HepG2 (cell line): ENCODE measurements around the gene HLF. TPM values are rescaled to one million over a fixed set of nuclear protein-coding genes. Genes with fewer than 3 reads are reported as not detected.

ENCODE experiments used
- AGO2 ChIP-seq: fragments of 200-400 bp; formaldehyde crosslinking; optimal IDR thresholded peaks from 2 replicates; pipeline ENCODE3; 2017; ENCODE audit warnings: mild to moderate bottlenecking, low read depth, low read length, moderate library complexity
- ARID2 ChIP-seq: sonication (generic); formaldehyde crosslinking; IDR thresholded peaks from 2 replicates; pipeline ENCODE4 v1.8.1; 2022; ENCODE audit warnings: mild to moderate bottlenecking, missing genetic modification reagents, borderline replicate concordance
- CENPX ChIP-seq: sonication (generic); formaldehyde crosslinking; IDR thresholded peaks from 2 replicates; pipeline ENCODE4 v1.9.0; 2021; ENCODE audit warnings: mild to moderate bottlenecking, missing genetic modification reagents, moderate library complexity
- JUND ChIP-seq: sonication (generic); formaldehyde crosslinking; IDR thresholded peaks from 2 replicates; pipeline ENCODE4 v1.8.0; 2022; ENCODE audit warnings: mild to moderate bottlenecking, missing genetic modification reagents
- KLF9 ChIP-seq: IDR thresholded peaks from 2 replicates; pipeline ENCODE4 v1.6.1; 2016; ENCODE audit warnings: low read depth
- LCORL ChIP-seq, 2 experiments: fragments of 450-650 bp in 1 of 2; sonication (generic) in 1 of 2; formaldehyde crosslinking in 1 of 2; IDR thresholded peaks; 2 replicates each; pipeline versions ENCODE4 v1.5.0 to v1.6.1; 2017 to 2020; ENCODE audit warnings: antibody characterized with exemption in 1 of 2, missing genetic modification reagents in 1 of 2
- NFRKB ChIP-seq: fragments of 450-650 bp; IDR thresholded peaks from 2 replicates; pipeline ENCODE4 v1.6.1; 2017
- PPARG ChIP-seq: conservative IDR thresholded peaks from 2 replicates; pipeline ENCODE4 v1.6.1; 2016; ENCODE audit warnings: missing biosample characterization, missing genetic modification reagents
- SSRP1 ChIP-seq: IDR thresholded peaks from 2 replicates; pipeline ENCODE4 v1.6.1; 2016; ENCODE audit warnings: control low read depth
- TBP ChIP-seq: sonication (generic); formaldehyde crosslinking; IDR thresholded peaks from 2 replicates; pipeline ENCODE4 v1.5.0; 2020; ENCODE audit warnings: missing genetic modification reagents
- ZFYVE20 ChIP-seq: sonication (generic); formaldehyde crosslinking; IDR thresholded peaks from 2 replicates; pipeline ENCODE4 v1.8.0; 2023; ENCODE audit warnings: low read depth, mild to moderate bottlenecking, moderate library complexity, missing genetic modification reagents, borderline replicate concordance
- ZNF101 ChIP-seq: sonication (generic); formaldehyde crosslinking; IDR thresholded peaks from 2 replicates; pipeline ENCODE4 v1.4.0; 2020; ENCODE audit warnings: mild to moderate bottlenecking, low read depth, missing genetic modification reagents, borderline replicate concordance
- ZNF12 ChIP-seq: sonication (generic); formaldehyde crosslinking; IDR thresholded peaks from 2 replicates; pipeline ENCODE4 v1.5.0; 2020; ENCODE audit warnings: missing genetic modification reagents
- ZNF121 ChIP-seq: sonication (generic); formaldehyde crosslinking; IDR thresholded peaks from 2 replicates; pipeline ENCODE4 v1.5.0; 2020; ENCODE audit warnings: mild to moderate bottlenecking, missing genetic modification reagents
- ZNF572 ChIP-seq: sonication (generic); formaldehyde crosslinking; IDR thresholded peaks from 2 replicates; pipeline ENCODE4 v1.5.1; 2020; ENCODE audit warnings: mild to moderate bottlenecking, missing genetic modification reagents
- ZNF605 ChIP-seq: sonication (generic); formaldehyde crosslinking; IDR thresholded peaks from 2 replicates; pipeline ENCODE4 v1.8.0; 2022; ENCODE audit warnings: mild to moderate bottlenecking, missing genetic modification reagents
- polyA plus RNA-seq, 8 experiments: library from polyadenylated mRNA; depleted of rRNA in 3 of 8; stranded (reverse) in 7 of 8; unstranded in 1 of 8; fragments of >200 nt; fragmentation: Illumina TruSeq in 4 of 8; extraction: Trizol in 4 of 8; gene quantifications; 2 replicates each; pipeline versions ENCODE4 v1.2.1 to v1.2.3, GENCODE V29; 2011 to 2016; ENCODE audit warnings: low read depth in 4 of 8, missing spikeins in 1 of 8, mixed read lengths in 1 of 8; ENCODE audit not compliant: insufficient read depth in 1 of 8
- total RNA-seq, 5 experiments: library from RNA; depleted of rRNA; stranded (reverse); fragments of >200 nt; fragmentation: Illumina TruSeq; extraction: Trizol; gene quantifications; 2 replicates each; pipeline ENCODE4 v1.2.3, GENCODE V29; 2016; ENCODE audit warnings: low read depth in 1 of 5
- TF ChIP-seq, protein P1 (sequence below): sonication (generic); formaldehyde crosslinking; IDR thresholded peaks from 2 replicates; pipeline ENCODE4 v1.8.0; 2022; ENCODE audit warnings: missing genetic modification reagents, low read depth, mild to moderate bottlenecking, borderline replicate concordance
- TF ChIP-seq, protein P2 (sequence below): sonication (generic); formaldehyde crosslinking; IDR thresholded peaks from 2 replicates; pipeline ENCODE4 v1.4.0; 2020; ENCODE audit warnings: missing genetic modification reagents, mild to moderate bottlenecking, borderline replicate concordance
- TF ChIP-seq, protein P3 (sequence below): sonication (generic); formaldehyde crosslinking; IDR thresholded peaks from 2 replicates; pipeline ENCODE4 v1.5.1; 2020; ENCODE audit warnings: mild to moderate bottlenecking, missing genetic modification reagents, moderate library complexity
- TF ChIP-seq, protein P4 (sequence below): sonication (generic); formaldehyde crosslinking; IDR thresholded peaks from 2 replicates; pipeline ENCODE4 v1.5.0; 2020; ENCODE audit warnings: mild to moderate bottlenecking, missing genetic modification reagents

Gene HLF
- total and polyA plus RNA-seq, 2 of the 13 experiments (the other 11 are each of a cell fraction or from before 2014, with no cell fraction given), result 202 to 346 TPM

DNA sequence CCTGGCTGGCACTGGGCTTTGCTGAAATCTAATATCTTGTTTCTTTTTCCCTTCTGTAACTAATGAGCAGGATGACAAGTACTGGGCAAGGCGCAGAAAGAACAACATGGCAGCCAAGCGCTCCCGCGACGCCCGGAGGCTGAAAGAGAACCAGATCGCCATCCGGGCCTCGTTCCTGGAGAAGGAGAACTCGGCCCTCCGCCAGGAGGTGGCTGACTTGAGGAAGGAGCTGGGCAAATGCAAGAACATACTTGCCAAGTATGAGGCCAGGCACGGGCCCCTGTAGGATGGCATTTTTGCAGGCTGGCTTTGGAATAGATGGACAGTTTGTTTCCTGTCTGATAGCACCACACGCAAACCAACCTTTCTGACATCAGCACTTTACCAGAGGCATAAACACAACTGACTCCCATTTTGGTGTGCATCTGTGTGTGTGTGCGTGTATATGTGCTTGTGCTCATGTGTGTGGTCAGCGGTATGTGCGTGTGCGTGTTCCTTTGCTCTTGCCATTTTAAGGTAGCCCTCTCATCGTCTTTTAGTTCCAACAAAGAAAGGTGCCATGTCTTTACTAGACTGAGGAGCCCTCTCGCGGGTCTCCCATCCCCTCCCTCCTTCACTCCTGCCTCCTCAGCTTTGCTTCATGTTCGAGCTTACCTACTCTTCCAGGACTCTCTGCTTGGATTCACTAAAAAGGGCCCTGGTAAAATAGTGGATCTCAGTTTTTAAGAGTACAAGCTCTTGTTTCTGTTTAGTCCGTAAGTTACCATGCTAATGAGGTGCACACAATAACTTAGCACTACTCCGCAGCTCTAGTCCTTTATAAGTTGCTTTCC, 56.0 kb downstream of the HLF start (continued):
- TF ChIP-seq LCORL (IDR thresholded peaks at IDR 0.05) (no peak), LCORL (CRISPR knock-in tag; IDR thresholded peaks at IDR 0.05) (no peak), TBP (no peak), PPARG (CRISPR knock-in tag) (no peak), SSRP1 (CRISPR knock-in tag) (peak; percentile 85), ZNF121 (CRISPR knock-in tag) (no peak), ZFYVE20 (CRISPR knock-in tag) (no peak), ZNF12 (no peak), JUND (CRISPR knock-in tag) (no peak), ZNF605 (CRISPR knock-in tag) (0 out of 2 replicates have a peak, but pooled peaks have one; percentile 28), ZNF101 (CRISPR knock-in tag) (no peak), KLF9 (CRISPR knock-in tag) (no peak), ZNF572 (CRISPR knock-in tag) (0 out of 2 replicates have a peak, but pooled peaks have one; percentile 49), AGO2 (peak; percentile 95), CENPX (CRISPR knock-in tag) (no peak), NFRKB (no peak), ARID2 (CRISPR knock-in tag) (no peak)
- TF ChIP-seq, protein P1, sequence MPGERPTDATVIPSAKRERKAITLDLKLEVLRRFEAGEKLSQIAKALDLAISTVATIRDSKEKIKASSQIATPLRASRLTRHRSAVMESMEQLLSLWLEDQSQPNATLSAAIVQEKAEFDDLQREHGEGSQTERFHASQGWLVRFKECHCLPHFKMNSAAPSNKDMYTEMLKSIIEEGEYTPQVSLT (CRISPR knock-in tag), result no peak
- TF ChIP-seq, protein P2, sequence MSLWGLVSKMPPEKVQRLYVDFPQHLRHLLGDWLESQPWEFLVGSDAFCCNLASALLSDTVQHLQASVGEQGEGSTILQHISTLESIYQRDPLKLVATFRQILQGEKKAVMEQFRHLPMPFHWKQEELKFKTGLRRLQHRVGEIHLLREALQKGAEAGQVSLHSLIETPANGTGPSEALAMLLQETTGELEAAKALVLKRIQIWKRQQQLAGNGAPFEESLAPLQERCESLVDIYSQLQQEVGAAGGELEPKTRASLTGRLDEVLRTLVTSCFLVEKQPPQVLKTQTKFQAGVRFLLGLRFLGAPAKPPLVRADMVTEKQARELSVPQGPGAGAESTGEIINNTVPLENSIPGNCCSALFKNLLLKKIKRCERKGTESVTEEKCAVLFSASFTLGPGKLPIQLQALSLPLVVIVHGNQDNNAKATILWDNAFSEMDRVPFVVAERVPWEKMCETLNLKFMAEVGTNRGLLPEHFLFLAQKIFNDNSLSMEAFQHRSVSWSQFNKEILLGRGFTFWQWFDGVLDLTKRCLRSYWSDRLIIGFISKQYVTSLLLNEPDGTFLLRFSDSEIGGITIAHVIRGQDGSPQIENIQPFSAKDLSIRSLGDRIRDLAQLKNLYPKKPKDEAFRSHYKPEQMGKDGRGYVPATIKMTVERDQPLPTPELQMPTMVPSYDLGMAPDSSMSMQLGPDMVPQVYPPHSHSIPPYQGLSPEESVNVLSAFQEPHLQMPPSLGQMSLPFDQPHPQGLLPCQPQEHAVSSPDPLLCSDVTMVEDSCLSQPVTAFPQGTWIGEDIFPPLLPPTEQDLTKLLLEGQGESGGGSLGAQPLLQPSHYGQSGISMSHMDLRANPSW (CRISPR knock-in tag), result no peak
- TF ChIP-seq, protein P3, sequence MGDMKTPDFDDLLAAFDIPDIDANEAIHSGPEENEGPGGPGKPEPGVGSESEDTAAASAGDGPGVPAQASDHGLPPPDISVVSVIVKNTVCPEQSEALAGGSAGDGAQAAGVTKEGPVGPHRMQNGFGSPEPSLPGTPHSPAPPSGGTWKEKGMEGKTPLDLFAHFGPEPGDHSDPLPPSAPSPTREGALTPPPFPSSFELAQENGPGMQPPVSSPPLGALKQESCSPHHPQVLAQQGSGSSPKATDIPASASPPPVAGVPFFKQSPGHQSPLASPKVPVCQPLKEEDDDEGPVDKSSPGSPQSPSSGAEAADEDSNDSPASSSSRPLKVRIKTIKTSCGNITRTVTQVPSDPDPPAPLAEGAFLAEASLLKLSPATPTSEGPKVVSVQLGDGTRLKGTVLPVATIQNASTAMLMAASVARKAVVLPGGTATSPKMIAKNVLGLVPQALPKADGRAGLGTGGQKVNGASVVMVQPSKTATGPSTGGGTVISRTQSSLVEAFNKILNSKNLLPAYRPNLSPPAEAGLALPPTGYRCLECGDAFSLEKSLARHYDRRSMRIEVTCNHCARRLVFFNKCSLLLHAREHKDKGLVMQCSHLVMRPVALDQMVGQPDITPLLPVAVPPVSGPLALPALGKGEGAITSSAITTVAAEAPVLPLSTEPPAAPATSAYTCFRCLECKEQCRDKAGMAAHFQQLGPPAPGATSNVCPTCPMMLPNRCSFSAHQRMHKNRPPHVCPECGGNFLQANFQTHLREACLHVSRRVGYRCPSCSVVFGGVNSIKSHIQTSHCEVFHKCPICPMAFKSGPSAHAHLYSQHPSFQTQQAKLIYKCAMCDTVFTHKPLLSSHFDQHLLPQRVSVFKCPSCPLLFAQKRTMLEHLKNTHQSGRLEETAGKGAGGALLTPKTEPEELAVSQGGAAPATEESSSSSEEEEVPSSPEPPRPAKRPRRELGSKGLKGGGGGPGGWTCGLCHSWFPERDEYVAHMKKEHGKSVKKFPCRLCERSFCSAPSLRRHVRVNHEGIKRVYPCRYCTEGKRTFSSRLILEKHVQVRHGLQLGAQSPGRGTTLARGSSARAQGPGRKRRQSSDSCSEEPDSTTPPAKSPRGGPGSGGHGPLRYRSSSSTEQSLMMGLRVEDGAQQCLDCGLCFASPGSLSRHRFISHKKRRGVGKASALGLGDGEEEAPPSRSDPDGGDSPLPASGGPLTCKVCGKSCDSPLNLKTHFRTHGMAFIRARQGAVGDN, result peak; percentile 49
- TF ChIP-seq, protein P4, sequence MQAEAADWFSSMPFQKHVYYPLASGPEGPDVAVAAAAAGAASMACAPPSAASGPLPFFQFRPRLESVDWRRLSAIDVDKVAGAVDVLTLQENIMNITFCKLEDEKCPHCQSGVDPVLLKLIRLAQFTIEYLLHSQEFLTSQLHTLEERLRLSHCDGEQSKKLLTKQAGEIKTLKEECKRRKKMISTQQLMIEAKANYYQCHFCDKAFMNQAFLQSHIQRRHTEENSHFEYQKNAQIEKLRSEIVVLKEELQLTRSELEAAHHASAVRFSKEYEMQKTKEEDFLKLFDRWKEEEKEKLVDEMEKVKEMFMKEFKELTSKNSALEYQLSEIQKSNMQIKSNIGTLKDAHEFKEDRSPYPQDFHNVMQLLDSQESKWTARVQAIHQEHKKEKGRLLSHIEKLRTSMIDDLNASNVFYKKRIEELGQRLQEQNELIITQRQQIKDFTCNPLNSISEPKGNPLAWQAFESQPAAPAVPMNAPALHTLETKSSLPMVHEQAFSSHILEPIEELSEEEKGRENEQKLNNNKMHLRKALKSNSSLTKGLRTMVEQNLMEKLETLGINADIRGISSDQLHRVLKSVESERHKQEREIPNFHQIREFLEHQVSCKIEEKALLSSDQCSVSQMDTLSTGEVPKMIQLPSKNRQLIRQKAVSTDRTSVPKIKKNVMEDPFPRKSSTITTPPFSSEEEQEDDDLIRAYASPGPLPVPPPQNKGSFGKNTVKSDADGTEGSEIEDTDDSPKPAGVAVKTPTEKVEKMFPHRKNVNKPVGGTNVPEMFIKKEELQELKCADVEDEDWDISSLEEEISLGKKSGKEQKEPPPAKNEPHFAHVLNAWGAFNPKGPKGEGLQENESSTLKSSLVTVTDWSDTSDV, result no peak
